Fibroblast of lung (primary cell): ENCODE results near the gene ZFHX2.

Experiments
- EZH2 ChIP-seq: IDR thresholded peaks from 2 replicates; pipeline ENCODE4 v1.5.1; 2012; ENCODE audit warnings: low read length, control low read depth, mild to moderate bottlenecking; ENCODE audit errors: missing control alignments
- TF ChIP-seq, protein P1 (sequence below), 2 donors: IDR thresholded peaks in 1 of 2; conservative IDR thresholded peaks in 1 of 2; 1 replicate in 1 of 2; 2 replicates in 1 of 2; pipeline ENCODE4 v1.5.1; 2011 to 2012; ENCODE audit warnings: low read length in 2 of 2, control low read depth in 1 of 2, inconsistent platforms in 1 of 2, low read depth in 1 of 2, mild to moderate bottlenecking in 1 of 2

DNA sequence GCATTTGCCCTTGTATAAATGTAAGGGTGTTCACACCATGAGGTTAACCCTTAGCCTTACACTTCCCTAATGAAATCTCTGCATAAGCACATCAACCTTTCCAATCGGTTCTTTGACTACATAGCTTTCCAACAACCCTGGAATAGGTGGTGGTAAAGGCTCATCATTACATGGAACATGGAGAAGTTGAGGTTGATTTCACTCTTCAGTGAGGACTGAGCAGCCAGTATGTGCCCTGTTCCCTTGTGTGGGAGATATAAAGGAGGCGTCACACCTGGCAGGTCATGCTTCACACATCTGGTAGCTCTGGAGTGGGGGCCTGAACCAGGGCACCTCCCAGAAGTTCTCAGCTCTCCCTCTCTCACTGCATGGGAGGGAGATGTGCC is 48.8 kb upstream of the ZFHX2 start:
- TF ChIP-seq, protein P1, sequence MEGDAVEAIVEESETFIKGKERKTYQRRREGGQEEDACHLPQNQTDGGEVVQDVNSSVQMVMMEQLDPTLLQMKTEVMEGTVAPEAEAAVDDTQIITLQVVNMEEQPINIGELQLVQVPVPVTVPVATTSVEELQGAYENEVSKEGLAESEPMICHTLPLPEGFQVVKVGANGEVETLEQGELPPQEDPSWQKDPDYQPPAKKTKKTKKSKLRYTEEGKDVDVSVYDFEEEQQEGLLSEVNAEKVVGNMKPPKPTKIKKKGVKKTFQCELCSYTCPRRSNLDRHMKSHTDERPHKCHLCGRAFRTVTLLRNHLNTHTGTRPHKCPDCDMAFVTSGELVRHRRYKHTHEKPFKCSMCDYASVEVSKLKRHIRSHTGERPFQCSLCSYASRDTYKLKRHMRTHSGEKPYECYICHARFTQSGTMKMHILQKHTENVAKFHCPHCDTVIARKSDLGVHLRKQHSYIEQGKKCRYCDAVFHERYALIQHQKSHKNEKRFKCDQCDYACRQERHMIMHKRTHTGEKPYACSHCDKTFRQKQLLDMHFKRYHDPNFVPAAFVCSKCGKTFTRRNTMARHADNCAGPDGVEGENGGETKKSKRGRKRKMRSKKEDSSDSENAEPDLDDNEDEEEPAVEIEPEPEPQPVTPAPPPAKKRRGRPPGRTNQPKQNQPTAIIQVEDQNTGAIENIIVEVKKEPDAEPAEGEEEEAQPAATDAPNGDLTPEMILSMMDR (conservative IDR thresholded peaks at IDR 0.05 in 1 of 2, IDR thresholded peaks at IDR 0.05 in 1 of 2; ENCODE audit: low read depth in 1 of 2, low read length in 2 of 2): no peak
- TF ChIP-seq EZH2: no peak
